Progenitor cell of endocrine pancreas (in vitro differentiated cells): ENCODE results near the gene SMURF2. TPM values are rescaled to one million over a fixed set of nuclear protein-coding genes. Genes with fewer than 3 reads are reported as not detected.
A peak's percentile ranks its signal among the peaks of the same experiment; 100 is the strongest.

Experiments
- DNase-seq: peaks from one replicate; pipeline ENCODE4 v3.0.0; 2021; ENCODE audit warnings: low spot score; ENCODE audit not compliant: unreplicated experiment
- H3K27ac Mint-ChIP-seq: 2 replicates; pipeline ENCODE4 v1.8.0; 2021; ENCODE audit warnings: mild to moderate bottlenecking, moderate library complexity, mixed read lengths
- H3K27me3 Mint-ChIP-seq: 2 replicates; pipeline ENCODE4 v1.8.0; 2021; ENCODE audit warnings: mixed read lengths
- H3K36me3 Mint-ChIP-seq: 2 replicates; pipeline ENCODE4 v1.8.0; 2022; ENCODE audit warnings: mixed read lengths; ENCODE audit not compliant: insufficient read depth
- H3K4me1 Mint-ChIP-seq: 2 replicates; pipeline ENCODE4 v1.8.0; 2021; ENCODE audit warnings: low read depth, mixed read lengths
- H3K4me3 Mint-ChIP-seq: 2 replicates; pipeline ENCODE4 v1.8.0; 2021; ENCODE audit warnings: low read depth, mild to moderate bottlenecking, moderate library complexity, mixed read lengths
- H3K9me3 Mint-ChIP-seq: 2 replicates; pipeline ENCODE4 v1.8.0; 2021; ENCODE audit warnings: low read depth, mixed read lengths
- CTCF ChIP-seq: fragments of 200-600 bp; sonication (generic); IDR thresholded peaks from one replicate; pipeline ENCODE4 v1.5.0; 2021; ENCODE audit warnings: antibody characterized with exemption, mild to moderate bottlenecking; ENCODE audit not compliant: unreplicated experiment
- total RNA-seq: library from RNA; stranded (reverse); gene quantifications from 2 replicates; pipeline ENCODE4 v1.2.1, GENCODE V29; 2021

Gene SMURF2
- total RNA-seq, 1 donor from 2014 or later, result 43.9 TPM

DNA sequence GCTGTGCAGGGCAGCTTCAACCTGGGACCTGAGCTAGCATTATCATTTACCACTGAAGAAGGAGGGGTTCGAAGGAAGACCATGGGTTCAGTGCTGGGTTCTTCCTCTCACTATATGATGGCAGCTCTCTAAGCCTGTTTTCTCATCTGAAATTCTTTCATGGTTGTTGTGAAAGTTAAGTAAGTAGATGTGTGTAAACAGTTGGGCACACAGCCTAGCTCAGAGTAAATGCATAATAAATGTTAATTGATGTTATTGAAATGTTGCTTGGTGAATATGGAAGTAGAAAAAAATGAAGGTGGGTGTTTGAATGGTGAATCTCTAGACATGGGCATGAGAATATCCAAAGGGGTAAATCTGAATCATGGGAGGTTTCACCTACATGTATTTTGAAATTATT is 146.3 kb downstream of the SMURF2 start:
- Mint-ChIP-seq H3K27me3 (no peaks in the 10 kb centered on the region), H3K4me3 (no peak overlapping the region), H3K9me3 (no peaks in the 10 kb centered on the region), H3K27ac (no peak overlapping the region), H3K4me1 (no peaks in the 10 kb centered on the region), H3K36me3 (peaks cover 29% of the 10 kb centered on the region)
- TF ChIP-seq CTCF, result no peak
- DNase-seq, result no peak

GRCh38 chr17:64515419-64515818 is 146.7 kb downstream of the SMURF2 start:
- no peaks in the 10 kb centered on the region for H3K4me1 Mint-ChIP-seq
- DNase-seq, result no peak
- no peak overlapping the region for H3K27ac Mint-ChIP-seq

DNA sequence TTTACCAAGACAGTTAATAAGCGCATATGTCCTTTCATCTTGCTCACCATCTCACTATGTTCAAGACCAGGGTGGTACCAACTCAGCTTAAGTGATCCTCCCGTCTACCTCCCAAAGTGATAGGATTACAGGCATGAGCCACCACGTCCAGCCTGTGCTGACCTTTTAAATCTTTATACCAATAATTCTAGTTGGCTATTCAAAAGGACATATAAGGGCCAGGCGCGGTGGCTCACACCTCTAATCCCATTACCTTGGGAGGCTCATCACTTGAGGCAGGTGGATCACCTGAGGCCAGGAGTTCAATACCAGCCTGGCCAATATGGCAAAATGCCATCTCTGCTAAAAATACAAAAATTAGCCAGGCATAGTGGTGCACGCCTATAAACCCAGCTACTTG is 152.9 kb downstream of the SMURF2 start:
- Mint-ChIP-seq H3K27ac (no peak overlapping the region), H3K4me3 (peak overlapping the region; percentile 56), H3K36me3 (peaks cover 33% of the 10 kb centered on the region), H3K27me3 (no peaks in the 10 kb centered on the region), H3K9me3 (no peaks in the 10 kb centered on the region), H3K4me1 (peaks cover 18% of the 10 kb centered on the region)
- DNase-seq, result no peak
- no peak for TF ChIP-seq CTCF

More at GRCh38 chr17:64515419-64515818, 146.7 kb downstream of the SMURF2 start:
- H3K9me3 Mint-ChIP-seq, result no peaks in the 10 kb centered on the region
- no peak for TF ChIP-seq CTCF
- H3K4me3 Mint-ChIP-seq, result no peak overlapping the region
- peaks cover 32% of the 10 kb centered on the region for H3K36me3 Mint-ChIP-seq
- H3K27me3 Mint-ChIP-seq, result no peaks in the 10 kb centered on the region

DNA sequence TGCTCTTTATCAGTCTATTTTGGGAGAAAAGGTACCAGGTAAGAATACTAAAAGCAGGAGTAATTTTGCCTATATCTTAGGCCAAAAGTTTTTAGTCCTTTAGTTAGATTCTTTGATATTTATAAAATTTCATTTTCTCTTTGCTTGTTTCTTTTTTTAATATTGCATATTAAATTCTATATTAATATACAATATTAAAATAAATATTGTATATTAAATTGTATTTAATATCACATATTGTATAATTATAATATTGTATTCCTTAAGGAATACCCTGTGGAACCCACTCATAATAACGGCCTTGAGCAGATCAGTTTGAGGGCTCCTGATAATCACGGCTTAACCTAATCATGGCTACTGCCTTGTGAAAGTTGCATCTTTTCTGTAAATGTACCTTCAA is 153.4 kb downstream of the SMURF2 start:
- Mint-ChIP-seq H3K27me3 (no peaks in the 10 kb centered on the region), H3K4me1 (peaks cover 22% of the 10 kb centered on the region), H3K9me3 (no peaks in the 10 kb centered on the region), H3K36me3 (peaks cover 34% of the 10 kb centered on the region), H3K27ac (peak overlapping the region; percentile 56), H3K4me3 (peak overlapping the region; percentile 98)
- DNase-seq, result no peak
- TF ChIP-seq CTCF, result no peak

- peaks cover 27% of the 10 kb centered on the region for H3K4me1 Mint-ChIP-seq
- peak overlapping the region; percentile 100 for H3K27ac Mint-ChIP-seq
- peak; percentile 40 for TF ChIP-seq CTCF
- no peaks in the 10 kb centered on the region for H3K27me3 Mint-ChIP-seq
- peak overlapping the region; percentile 98 for H3K4me3 Mint-ChIP-seq
- H3K9me3 Mint-ChIP-seq, result no peaks in the 10 kb centered on the region
- no peak for DNase-seq
- H3K36me3 Mint-ChIP-seq, result peaks cover 40% of the 10 kb centered on the region
Measured at GRCh38 chr17:64507413-64507782, 154.7 kb downstream of the SMURF2 start.
